HG02938 (cell line): ENCODE data around the gene FOXQ1.
"Not testable (repeated sequence)": the region's sequence is repeated elsewhere in the genome, so short reads cannot be mapped to it uniquely, and the experiment has no call there.

Experiments
- ATAC-seq: cut with Tn5 transposase; IDR thresholded peaks from one replicate; pipeline ENCODE4 v1.9.1; 2021; ENCODE audit warnings: mild to moderate bottlenecking, moderate library complexity; ENCODE audit not compliant: unreplicated experiment

The FOXQ1 gene

DNA sequence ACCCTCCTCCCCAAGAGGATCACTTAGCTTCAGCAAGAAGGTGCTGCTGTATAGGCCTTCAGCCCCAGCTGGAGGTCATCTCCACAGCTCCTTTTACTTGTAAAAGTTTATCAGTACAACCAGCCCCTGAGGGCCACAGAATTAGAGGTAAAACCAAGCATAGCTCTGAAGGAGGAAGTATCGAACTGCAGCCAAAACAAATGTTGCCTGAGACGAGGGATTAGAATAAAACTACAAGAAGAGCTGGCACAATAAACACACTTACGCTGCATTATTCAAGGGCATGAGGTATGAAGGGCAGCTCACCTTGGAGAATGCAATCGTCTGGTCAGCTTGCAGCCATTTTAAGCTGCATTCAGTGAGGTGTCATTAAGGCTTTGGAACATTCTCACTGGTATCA lies 21.1 kb upstream of the FOXQ1 start:
- ATAC-seq = no peak

DNA sequence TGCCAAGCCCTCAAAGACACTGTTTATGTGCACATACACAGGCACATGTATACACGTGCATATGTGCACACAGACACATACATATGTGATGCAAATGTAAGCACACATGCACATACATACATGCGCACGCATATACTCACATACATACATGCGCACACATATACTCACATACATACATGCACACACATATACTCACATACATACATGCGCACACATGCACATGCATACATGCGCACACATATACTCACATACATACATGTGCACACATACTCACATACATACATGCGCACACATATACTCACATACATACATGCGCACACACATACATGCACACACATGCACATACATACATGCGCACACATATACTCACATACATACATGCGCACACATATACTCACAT lies 20.5 kb upstream of the FOXQ1 start:
- no peak for ATAC-seq

DNA sequence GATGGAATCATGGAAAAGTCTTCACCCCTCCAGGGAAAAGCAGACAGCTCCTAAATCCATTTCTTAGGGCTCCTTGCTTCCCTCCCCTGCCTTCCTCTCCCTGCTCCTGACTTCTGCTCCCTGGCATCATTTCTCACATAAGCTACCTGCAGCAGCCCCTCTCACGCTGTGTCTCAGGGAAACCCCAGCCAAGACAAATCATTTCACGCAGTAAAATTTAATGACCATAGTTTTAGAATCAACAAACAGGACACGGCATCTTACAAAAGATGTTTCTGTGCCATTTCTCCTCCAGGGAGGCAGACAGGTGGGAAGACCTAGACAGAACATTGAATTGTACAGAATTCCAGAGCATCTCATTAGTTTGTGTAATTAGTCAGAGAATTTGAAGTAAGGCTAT lies 16.5 kb upstream of the FOXQ1 start:
- ATAC-seq = no peak

DNA sequence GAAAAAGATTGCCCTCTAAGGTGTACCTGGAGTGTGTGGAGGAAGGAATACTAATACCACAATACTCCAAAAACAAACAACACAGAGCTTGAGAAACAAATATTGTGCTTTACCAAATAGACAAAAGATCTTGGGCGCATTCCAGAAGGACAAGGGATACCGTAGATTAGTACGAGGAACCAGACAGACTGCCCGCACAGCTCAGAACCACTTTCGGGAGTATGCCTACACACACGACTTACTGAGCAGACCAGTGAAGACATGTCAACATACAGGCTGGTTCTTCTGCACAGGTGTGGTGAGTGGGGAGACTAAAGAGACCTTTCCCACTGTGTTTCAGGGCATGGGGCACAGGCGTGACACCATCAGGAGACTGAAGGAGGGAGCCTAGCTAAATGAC lies 15.8 kb upstream of the FOXQ1 start:
- no peak for ATAC-seq

DNA sequence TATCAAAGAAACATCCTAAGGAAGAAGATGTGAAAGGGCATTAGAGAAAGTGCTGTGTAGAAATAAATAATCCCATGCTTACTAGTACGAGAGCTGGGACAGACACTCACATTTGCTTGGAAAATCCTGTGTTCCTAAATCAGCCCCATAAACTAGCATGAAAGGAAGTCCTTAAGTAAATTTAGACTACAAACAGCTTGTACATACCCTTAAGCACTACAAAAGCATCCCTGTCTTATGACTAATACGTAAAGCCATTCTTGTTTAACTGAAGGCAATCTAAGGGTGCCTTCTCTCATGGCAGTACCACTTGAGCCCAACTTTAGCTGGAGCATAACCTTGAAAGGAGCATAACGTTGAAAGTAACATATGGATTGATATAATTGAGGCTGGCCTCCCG lies 15.4 kb upstream of the FOXQ1 start:
- no peak for ATAC-seq

DNA sequence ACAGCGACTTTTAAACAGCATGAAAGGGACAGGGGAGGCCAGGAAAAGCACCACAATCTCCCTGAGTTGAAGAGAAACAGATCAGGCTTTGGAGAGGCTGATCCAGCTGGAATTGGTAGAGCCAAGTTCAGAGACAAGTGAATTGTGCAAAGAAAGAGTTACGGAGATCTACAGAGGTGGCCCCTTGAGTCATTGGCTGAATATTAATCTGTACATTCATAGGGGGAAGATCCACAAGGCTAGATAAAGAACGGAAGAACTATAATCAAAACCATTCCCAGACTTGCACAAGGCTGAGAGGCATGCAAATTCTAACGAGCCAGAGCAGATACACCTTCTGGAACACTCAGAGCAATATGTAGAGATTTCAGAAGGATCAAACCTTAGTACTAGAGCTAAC lies 14.2 kb upstream of the FOXQ1 start:
- no peak for ATAC-seq

DNA sequence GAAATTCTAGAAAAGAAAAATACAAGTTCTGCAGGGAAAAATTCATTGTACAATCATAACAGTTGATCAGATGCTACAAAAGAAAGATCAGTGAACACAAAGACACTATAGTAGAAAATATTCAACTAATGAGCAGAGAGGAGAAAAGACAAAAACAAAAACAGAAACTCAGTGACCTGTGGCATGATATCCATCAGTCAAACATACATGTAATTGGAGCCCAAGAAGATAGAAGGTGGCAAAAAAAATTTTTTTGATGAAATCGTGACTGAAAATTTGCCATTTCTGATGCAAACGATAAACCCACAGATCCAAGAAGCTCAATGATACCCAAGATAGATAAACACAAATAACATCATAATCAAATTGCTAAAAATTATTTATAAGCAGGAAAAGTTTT lies 13.1 kb upstream of the FOXQ1 start:
- ATAC-seq = no peak

DNA sequence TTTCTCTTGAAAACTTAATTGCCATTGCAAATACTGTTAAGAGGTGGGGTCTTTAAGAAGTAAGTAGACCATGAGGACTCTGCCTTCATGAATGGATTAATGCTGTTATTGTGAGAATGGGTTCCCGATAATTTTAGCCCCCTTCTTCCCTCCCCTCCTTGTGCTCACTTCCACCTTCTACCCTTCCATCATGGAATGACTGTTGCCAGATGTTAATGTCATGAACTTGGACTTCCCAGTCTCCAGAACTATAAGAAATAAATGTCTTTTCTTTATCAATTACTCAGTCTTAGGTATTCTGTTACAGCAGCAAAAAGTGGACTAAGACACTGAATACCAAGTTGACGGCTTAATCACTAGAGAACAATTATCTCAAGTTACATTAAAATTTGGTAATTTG lies 5.8 kb upstream of the FOXQ1 start:
- ATAC-seq = no peak

DNA sequence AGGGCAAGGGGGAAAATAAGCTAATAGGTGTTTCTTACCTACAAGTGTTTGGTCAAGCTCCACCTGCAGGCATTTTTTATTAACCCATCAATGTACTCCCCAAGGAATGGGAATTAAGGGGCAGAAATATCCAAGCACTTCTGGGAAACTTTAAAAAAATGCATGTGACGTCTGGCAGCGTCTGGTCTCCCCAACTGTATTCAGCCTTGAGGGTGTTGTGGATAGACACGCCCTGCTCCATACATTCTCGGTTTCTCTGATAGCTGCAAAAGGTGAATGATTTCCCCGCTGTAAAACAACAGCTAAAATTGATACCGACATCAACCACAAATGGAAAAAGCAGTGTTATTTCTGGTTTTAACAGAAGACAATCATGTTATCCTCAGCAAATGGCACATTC lies 2.5 kb upstream of the FOXQ1 start:
- no peak for ATAC-seq

DNA sequence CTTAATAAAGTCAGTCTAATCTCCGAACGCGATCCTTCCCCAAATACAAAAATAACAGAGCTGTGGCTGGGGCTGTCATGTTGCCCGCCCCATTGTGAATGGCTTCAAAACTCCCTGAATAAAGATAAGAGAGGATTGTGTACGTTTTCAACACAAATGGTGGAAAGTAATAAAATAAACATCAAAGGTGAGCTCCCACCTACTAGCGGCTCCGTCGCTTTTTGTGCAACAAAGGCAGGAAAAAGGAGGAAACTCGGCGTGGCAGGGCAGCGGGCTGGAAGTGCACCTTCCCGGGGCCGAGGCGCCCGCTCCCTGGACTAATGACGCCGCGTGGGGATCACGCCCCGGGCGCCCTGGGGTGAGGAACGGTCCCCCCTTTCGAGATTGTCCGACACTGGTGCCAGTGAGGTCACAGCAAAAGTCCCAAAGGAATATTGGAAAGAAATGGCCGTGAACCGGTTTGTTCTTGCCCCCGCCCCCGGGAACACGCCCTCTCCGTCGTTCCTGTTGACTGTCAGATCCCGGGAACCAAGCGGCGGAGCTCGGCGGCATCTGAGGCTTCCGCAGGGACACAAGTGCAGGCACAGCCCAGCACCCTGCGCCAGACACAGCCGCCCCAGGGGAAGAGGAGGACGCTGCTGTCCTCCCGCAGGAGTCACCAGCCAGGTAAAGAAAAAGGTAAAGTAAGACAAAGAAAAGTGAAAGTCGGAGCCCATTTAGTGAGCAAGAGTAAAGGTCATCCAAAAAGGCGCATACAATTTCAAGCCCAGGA lies 1.1 kb upstream of the FOXQ1 start:
- ATAC-seq = no peak

DNA sequence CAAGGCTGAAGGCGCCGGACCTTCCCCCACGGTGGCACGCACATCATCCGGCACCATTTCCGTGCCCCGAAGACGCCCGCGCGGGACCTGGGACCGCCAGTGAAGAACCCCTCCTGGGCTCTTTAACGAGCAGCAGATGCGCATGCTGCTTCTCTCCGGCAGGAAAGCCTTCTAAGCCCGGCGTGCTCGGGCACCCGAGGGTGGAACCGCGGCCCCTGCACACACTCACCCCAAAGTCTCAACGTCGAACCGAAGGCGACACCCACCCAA lies 240 bp downstream of the FOXQ1 start:
- ATAC-seq = no peak

DNA sequence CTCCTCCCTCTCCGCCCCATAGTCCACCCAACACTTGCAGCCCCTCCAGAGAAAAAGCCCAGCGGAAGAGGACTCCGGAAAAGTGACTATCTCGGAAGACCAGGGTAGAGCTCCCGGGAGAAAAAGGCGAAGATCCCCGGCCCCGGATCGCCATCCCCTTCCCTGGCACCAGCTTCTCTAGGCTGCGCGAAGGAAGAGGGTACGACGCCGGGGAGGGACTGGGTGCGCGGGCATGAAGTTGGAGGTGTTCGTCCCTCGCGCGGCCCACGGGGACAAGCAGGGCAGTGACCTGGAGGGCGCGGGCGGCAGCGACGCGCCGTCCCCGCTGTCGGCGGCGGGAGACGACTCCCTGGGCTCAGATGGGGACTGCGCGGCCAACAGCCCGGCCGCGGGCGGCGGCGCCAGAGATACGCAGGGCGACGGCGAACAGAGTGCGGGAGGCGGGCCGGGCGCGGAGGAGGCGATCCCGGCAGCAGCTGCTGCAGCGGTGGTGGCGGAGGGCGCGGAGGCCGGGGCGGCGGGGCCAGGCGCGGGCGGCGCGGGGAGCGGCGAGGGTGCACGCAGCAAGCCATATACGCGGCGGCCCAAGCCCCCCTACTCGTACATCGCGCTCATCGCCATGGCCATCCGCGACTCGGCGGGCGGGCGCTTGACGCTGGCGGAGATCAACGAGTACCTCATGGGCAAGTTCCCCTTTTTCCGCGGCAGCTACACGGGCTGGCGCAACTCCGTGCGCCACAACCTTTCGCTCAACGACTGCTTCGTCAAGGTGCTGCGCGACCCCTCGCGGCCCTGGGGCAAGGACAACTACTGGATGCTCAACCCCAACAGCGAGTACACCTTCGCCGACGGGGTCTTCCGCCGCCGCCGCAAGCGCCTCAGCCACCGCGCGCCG lies 822 bp downstream of the FOXQ1 start:
- ATAC-seq = no peak

DNA sequence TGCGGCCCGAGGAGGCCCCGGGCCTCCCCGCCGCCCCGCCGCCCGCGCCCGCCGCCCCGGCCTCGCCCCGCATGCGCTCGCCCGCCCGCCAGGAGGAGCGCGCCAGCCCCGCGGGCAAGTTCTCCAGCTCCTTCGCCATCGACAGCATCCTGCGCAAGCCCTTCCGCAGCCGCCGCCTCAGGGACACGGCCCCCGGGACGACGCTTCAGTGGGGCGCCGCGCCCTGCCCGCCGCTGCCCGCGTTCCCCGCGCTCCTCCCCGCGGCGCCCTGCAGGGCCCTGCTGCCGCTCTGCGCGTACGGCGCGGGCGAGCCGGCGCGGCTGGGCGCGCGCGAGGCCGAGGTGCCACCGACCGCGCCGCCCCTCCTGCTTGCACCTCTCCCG lies 1.5 kb downstream of the FOXQ1 start:
- ATAC-seq = no peak

DNA sequence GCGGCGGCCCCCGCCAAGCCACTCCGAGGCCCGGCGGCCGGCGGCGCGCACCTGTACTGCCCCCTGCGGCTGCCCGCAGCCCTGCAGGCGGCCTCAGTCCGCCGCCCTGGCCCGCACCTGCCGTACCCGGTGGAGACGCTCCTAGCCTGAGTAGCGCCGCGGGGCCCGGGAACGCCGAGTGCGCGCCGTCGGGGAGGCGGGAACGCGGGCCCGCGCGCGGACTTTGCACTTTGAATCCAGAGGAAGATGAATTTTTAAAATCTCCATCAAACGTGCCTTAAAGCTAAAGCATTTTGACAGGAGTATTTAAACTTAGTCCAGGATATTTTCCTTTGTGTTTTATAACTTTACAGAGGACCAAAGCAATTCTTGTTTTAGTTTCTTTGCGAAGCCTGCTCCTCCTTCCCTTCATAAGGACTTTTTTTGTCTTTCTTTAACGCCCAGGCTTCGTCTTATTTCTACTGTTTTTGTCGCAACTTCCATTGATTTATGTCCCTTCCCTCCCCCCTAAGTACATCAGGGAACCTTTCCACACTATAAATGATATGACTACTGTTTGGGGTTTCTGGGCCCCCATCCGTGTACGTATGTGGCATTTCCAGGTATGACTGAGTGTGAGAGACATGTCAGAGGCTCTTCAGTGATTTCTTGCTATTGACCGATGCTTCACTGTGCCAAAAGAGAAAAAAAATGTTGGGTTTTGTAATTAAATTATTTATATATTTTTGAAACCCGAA lies 2.0 kb downstream of the FOXQ1 start:
- no peak for ATAC-seq

DNA sequence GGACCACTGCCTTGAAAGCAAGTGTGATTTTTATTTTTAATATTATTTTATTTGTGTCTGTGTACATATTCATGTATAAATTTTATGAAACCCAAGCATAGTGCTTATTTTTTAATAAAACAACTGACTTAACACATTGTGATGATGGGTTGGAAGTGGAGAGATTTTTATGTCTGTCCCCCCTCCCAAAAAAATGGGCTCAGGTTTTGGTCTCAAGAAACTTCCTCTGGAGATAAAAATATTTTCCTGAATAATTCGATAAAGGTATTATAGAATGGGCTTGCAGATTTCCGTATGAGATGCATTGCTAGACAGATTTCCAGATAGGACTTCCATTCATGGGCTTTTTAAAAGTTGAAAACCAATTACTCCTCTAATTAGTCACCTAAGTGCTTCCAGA lies 2.7 kb downstream of the FOXQ1 start:
- no peak for ATAC-seq

DNA sequence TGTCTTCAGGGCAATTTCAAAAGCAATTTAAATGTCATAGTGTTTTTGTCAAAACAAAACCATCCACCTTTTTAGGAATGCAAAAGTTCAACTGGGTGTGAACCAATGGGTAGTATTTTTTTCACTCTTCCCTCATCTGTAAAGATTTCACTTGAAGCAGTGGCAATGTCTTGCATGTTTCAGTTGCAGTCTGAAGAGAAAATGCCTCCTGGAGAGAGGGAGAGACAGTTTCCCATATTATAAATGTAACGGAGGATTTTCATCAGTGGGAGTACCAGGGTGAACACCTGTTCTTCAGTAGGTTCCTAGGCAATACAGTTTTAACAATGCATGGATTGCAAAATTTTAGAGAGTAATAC lies 3.3 kb downstream of the FOXQ1 start:
- ATAC-seq = no peak

DNA sequence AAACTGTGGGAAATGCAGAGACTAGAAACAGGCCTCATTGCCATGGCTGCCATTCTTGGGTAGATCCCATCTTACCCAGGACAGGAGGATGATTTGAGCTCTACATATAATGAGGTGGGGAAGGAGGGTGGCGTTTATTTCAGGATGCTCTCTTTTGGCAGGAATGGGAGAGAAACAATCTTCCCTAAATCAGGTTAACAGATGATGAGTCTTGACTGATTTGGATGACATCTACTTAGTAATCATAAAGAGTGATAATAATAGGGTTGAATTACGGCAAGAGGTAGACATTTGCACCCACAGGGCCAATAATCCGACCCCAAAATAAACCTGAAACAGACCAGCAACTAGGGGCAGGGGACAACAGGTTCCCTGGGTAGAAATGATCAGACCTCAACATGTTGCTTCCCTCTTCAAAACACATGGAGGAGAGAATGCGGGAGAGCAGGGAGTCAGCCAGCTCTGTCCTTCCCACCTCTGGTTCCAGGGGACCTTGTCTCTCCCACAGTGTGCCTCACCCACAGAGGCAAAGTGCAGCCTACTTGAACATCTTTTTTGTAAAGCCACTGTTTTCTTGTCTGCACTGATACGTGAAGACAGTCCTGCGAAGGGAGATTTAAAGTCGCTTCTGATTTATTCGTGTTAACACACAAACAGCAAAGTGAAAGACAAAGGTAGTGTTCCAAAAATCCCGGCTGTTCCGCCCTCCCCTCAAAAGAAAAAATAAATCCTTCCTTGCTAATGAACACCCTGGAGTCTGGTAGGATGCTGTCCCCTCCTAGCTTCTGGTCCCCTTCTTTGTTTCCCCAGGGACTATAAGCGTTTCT lies 3.9 kb downstream of the FOXQ1 start:
- no peak for ATAC-seq

DNA sequence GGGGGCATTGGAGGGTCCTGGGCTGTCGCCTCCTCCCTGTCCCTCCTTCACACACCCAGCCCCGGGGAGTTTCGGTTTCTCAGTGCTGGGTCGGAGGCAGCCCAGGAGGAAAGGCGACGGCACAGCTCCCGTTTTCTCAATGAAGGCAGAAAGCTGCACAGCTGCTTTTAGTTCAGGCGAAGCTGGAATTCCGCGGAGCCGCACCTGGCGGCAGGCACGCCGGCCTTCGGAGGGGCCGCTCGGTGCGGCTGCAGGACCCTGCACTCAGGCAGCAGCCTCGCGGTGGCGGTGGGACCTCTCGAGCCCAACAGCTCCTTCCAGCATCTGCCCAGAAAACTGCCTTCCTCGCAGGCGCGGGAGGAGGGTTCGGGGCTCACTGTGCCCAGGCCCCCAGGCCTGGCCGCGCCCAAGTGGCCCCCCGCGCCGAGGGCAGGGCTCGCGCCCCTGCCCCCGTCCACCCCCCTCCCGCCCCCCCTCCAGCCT lies 4.6 kb downstream of the FOXQ1 start:
- ATAC-seq = no peak

DNA sequence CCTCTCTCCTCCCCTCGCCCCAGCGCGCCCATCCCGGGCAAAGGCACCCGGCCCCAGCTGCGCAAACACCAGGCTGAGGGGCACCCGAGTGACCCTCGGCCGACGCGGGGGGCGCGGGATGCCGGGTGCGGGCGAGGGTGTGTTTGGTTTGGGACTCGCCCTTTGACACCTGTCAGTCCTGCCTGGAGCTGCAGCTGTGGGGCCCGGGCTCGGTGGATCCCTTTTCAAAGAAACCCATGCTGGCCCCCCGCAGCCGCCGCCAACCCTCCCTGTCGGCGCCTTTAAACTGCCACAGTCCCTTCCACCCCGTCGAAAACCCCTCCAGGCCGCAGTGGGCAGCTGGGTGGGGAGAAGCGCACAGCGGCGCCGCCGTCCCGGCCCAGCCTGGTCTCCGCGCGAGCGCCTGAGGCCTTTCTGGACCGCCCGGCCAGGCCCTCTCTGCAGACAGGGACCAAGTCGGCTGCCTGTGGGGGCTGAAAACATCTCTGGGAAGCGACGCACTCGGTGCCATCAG lies 5.5 kb downstream of the FOXQ1 start:
- ATAC-seq = no peak

DNA sequence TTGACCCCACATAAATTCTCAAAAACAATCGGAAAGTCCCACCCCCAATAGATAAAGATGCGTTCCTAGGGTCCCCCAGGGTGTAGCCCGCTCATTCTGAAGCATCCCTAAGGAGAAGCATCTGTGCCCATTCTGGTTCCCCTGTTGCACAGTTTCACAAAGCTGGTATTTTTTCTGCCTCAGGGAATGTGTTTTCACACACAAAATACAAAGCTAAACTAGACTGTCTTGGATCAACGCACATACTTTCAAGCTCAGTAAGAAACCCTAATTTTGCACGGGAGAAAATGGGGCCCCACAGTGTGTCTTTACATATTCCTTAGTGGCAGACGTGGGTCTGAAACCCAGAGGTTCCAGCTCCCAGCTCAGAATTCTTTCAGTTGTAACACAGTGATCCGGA lies 6.1 kb downstream of the FOXQ1 start:
- no peak for ATAC-seq

DNA sequence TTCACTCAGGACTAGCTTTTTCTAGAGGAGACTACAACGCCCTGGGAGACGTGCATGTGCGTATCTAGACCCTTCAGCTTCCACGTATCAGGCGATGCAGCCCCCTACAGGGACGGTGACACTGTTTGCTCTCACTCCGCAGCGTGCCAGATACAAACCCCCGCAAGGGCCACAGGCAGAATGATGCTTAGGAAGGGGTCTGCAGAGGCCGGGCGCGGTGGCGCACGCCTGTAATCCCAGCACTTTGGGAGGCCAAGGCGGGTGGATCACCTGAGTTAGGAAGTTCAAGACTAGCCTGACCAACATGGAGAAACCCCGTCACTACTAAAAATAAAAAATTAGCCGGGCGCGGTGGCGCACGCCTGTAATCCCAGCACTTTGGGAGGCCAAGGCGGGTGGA lies 6.7 kb downstream of the FOXQ1 start:
- ATAC-seq = not testable (repeated sequence)
